Endothelial cell of umbilical vein (primary cell): ENCODE data around the gene PEDS1. TPM values are rescaled to one million over a fixed set of nuclear protein-coding genes. Genes with fewer than 3 reads are reported as not detected.

Experiments
- BruUV-seq: library from RNA; stranded (reverse); fragments of 400-500 nt; replicated peaks from 2 replicates; lab custom pipeline; 2021; lab: Mats Ljungman, UMichigan
- CTCF ChIA-PET: fragments of 300-600, 350-600 bp; sonication (Branson Sonifier 250); formaldehyde crosslinking; loops from one replicate; lab custom pipeline; 2021; ENCODE audit warnings: antibody characterized with exemption, inconsistent platforms; lab: Charles Lee
- POLR2A ChIA-PET: fragments of 300-600, 350-600 bp; sonication (Branson Sonifier 250); formaldehyde crosslinking; loops from one replicate; lab custom pipeline; 2021; ENCODE audit warnings: antibody characterized with exemption, inconsistent platforms; lab: Charles Lee
- DNase-seq: peaks from one replicate; pipeline ENCODE4 v3.0.0-alpha.2; 2011; ENCODE audit warnings: low read depth, low spot score
- FAIRE-seq: peaks from 2 replicates; lab custom pipeline; 2011; peaks lifted over from hg19 to GRCh38; lab: Jason Lieb, UNC
- H2AFZ ChIP-seq: 2 replicates; pipeline ENCODE4 v1.6.0; 2012; ENCODE audit warnings: low read depth, low read length, control low read depth, inconsistent platforms
- H3K27ac ChIP-seq: 2 replicates; pipeline ENCODE4 v1.5.1; 2011; ENCODE audit warnings: low read depth, mild to moderate bottlenecking, control low read depth, low read length, moderate library complexity; ENCODE audit not compliant: insufficient read depth
- H3K27me3 ChIP-seq, 2 experiments: 2 replicates each; pipeline versions ENCODE4 v1.6.0 to v1.6.1; 2011; ENCODE audit warnings: low read length in 2 of 2, mixed read lengths in 1 of 2; ENCODE audit not compliant: control insufficient read depth in 2 of 2, insufficient read depth in 2 of 2
- H3K36me3 ChIP-seq, 2 experiments: 2 replicates in 1 of 2; 3 replicates in 1 of 2; pipeline ENCODE4 v1.5.1; 2011; ENCODE audit warnings: low read length in 2 of 2, mild to moderate bottlenecking in 1 of 2, moderate library complexity in 1 of 2; ENCODE audit not compliant: control insufficient read depth in 2 of 2, insufficient read depth in 2 of 2; ENCODE audit errors: extremely low read depth in 1 of 2
- H3K4me1 ChIP-seq: 3 replicates; pipeline ENCODE4 v1.5.1; 2011; ENCODE audit warnings: mild to moderate bottlenecking, low read length; ENCODE audit not compliant: control insufficient read depth, insufficient read depth; ENCODE audit errors: extremely low read depth
- H3K4me2 ChIP-seq: 2 replicates; pipeline ENCODE4 v1.6.1; 2011; ENCODE audit warnings: low read length, control low read depth, mixed read lengths; ENCODE audit not compliant: insufficient read depth
- H3K4me3 ChIP-seq, 3 experiments: fragments of 200-600 bp in 1 of 3; sonication (generic), shearing (Covaris generic) in 1 of 3; replicated peaks in 1 of 3; 2 replicates each; pipeline ENCODE4 v1.5.1; 2011 to 2016; ENCODE audit warnings: control low read depth in 3 of 3, low read length in 3 of 3, mild to moderate bottlenecking in 2 of 3, inconsistent platforms in 1 of 3, low read depth in 1 of 3, moderate library complexity in 1 of 3; ENCODE audit not compliant: insufficient read depth in 1 of 3
- H3K79me2 ChIP-seq: 2 replicates; pipeline ENCODE4 v1.6.0; 2012; ENCODE audit warnings: low read length, inconsistent platforms; ENCODE audit not compliant: control insufficient read depth, insufficient read depth
- H3K9ac ChIP-seq: replicated peaks from 2 replicates; pipeline ENCODE3; 2011; ENCODE audit warnings: low read length, control low read depth; ENCODE audit not compliant: insufficient read depth; ENCODE audit errors: extremely low read depth
- H3K9me1 ChIP-seq: replicated peaks from 3 replicates; pipeline ENCODE4 v1.6.0; 2011; ENCODE audit warnings: mild to moderate bottlenecking, low read length; ENCODE audit not compliant: control insufficient read depth, insufficient read depth; ENCODE audit errors: extremely low read depth
- H3K9me3 ChIP-seq: replicated peaks from 2 replicates; pipeline ENCODE4 v1.5.1; 2012; ENCODE audit warnings: low read length, inconsistent platforms; ENCODE audit not compliant: control insufficient read depth, insufficient read depth
- H4K20me1 ChIP-seq: replicated peaks from 2 replicates; pipeline ENCODE3; 2011; ENCODE audit warnings: mild to moderate bottlenecking, low read length; ENCODE audit not compliant: control insufficient read depth, insufficient read depth; ENCODE audit errors: extremely low read depth
- CTCF ChIP-seq, 2 donors: IDR thresholded peaks; 1 replicate in 1 of 2; 2 replicates in 1 of 2; pipeline ENCODE4 v1.5.1; 2011; ENCODE audit warnings: low read length in 2 of 2, mild to moderate bottlenecking in 2 of 2, moderate library complexity in 2 of 2, control low read depth in 1 of 2, inconsistent platforms in 1 of 2, low read depth in 1 of 2; ENCODE audit not compliant: insufficient read depth in 1 of 2; ENCODE audit errors: extremely low read depth in 1 of 2
- EZH2 ChIP-seq: IDR thresholded peaks from 2 replicates; pipeline ENCODE4 v1.6.1; 2012; ENCODE audit warnings: borderline replicate concordance, low read depth, mild to moderate bottlenecking, moderate library complexity, low read length, inconsistent platforms; ENCODE audit not compliant: severe bottlenecking
- FOS ChIP-seq: IDR thresholded peaks from 2 replicates; pipeline ENCODE4 v1.6.1; 2011; ENCODE audit warnings: mild to moderate bottlenecking, low read length, moderate library complexity, borderline replicate concordance; ENCODE audit not compliant: insufficient read depth
- GATA2 ChIP-seq: IDR thresholded peaks from 2 replicates; pipeline ENCODE4 v1.7.0; 2011; ENCODE audit warnings: low read depth, mild to moderate bottlenecking, moderate library complexity, mixed read lengths, low read length; ENCODE audit not compliant: insufficient read length, insufficient read depth
- JUN ChIP-seq: IDR thresholded peaks from 2 replicates; pipeline ENCODE4 v1.6.1; 2011; ENCODE audit warnings: borderline replicate concordance, low read depth; ENCODE audit not compliant: insufficient read length, insufficient read depth
- MYC ChIP-seq: IDR thresholded peaks from one replicate; pipeline ENCODE4 v1.6.1; 2011; ENCODE audit warnings: mild to moderate bottlenecking, low read depth, low read length
- POLR2A ChIP-seq: IDR thresholded peaks from 2 replicates; pipeline ENCODE4 v1.6.1; 2012; ENCODE audit warnings: low read depth, mild to moderate bottlenecking, control low read depth, low read length
- POLR2AphosphoS5 ChIP-seq: IDR thresholded peaks from 2 replicates; pipeline ENCODE4 v1.6.1; 2012; ENCODE audit warnings: low read depth, mild to moderate bottlenecking, control low read depth, low read length, moderate library complexity; ENCODE audit not compliant: insufficient read depth
- dilution Hi-C: fragments of 300-500 bp; cut with MboI; formaldehyde crosslinking; loops from one replicate; pipeline ENCODE4 v1.15.0; 2019; ENCODE audit warnings: low sequenced_read_pairs; ENCODE audit not compliant: extremely low pct_ligation_motif_present
- intact Hi-C: fragments of 100-400 bp; cut with micrococcal nuclease; formaldehyde crosslinking; loops from one replicate; pipeline ENCODE4 v1.10.0; 2022
- polyA plus RNA-seq, 4 experiments: library from polyadenylated mRNA; depleted of rRNA in 3 of 4; stranded (reverse) in 3 of 4; unstranded in 1 of 4; fragments of >200 nt; gene quantifications; 2 replicates each; pipeline versions ENCODE4 v1.2.1 to v1.2.3, GENCODE V29; 2011 to 2012; ENCODE audit warnings: missing spikeins in 1 of 4
- total RNA-seq: library from RNA; stranded (reverse); gene quantifications from 2 replicates; pipeline ENCODE4 v1.2.3, GENCODE V29; 2021
- TF ChIP-seq, protein P1 (sequence below): IDR thresholded peaks from 2 replicates; pipeline ENCODE4 v1.6.1; 2011; ENCODE audit not compliant: insufficient read depth, insufficient read length

The PEDS1 gene
- total and polyA plus RNA-seq, 2 donors (not counting 3 experiments of a cell fraction or from before 2014, with no cell fraction given) = 62.7 to 131 TPM

DNA sequence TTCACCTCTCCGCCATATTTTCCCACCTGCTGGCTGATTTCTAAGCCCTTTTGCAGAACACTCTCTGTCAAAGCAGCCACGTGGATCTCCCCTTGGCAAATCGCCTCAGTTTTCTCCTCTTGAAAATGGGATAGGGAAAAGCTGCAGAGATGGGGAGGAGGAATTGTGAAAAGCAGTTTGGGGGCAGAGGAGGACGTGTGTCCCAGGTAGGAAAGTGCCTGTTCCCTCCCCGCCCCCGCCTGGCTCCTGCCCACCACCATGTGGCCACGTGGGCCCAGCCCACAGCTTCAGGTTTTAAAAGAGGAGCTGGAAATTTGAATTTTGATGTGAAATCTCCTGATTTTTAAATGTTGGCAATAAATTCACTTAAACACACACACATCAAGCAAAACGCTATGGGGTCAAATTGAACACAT is 33.5 kb upstream of the PEDS1 start:
- H3K36me3 ChIP-seq = no peaks in the 10 kb centered on the region
- intact Hi-C loops = loop anchor here (1.0 to 2.0 kb wide), 4 partner anchors 273 to 558 kb away; no protein-coding TSS in a partner anchor
- FAIRE-seq (no peak), DNase-seq (no peak)
- H3K27me3 ChIP-seq = peaks cover 0 to 2% of the 10 kb centered on the region in 2 experiments
- no peaks in the 10 kb centered on the region for H3K9me3 ChIP-seq
- TF ChIP-seq JUN (no peak), MYC (no peak), EZH2 (no peak), POLR2AphosphoS5 (no peak), GATA2 (no peak), CTCF (IDR thresholded peaks at IDR 0.05; ENCODE audit: extremely low read depth in 1 of 2, insufficient read depth in 1 of 2, low read depth in 1 of 2, low read length in 2 of 2) (no peak), FOS (no peak), POLR2A (no peak)
- TF ChIP-seq, protein P1, sequence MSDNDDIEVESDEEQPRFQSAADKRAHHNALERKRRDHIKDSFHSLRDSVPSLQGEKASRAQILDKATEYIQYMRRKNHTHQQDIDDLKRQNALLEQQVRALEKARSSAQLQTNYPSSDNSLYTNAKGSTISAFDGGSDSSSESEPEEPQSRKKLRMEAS = no peak
- H2AFZ ChIP-seq = no peak overlapping the region
- no TSS peak for BruUV-seq
- POLR2A ChIA-PET = no interaction called here
- H3K4me3 ChIP-seq = no peak overlapping the region
- CTCF ChIA-PET = interaction anchor here (0.7 to 5.5 kb wide), 7 partner anchors 214 to 608 kb away, joined by 3 to 52 read pairs (median 5); partner anchors contain the start of gene BCAS4
- no peaks in the 10 kb centered on the region for H3K79me2 ChIP-seq
- H3K4me2 ChIP-seq = no peak overlapping the region
- dilution Hi-C loops = no loop called here
- H3K4me1 ChIP-seq = no peaks in the 10 kb centered on the region
- H3K9ac ChIP-seq = no peak overlapping the region
- H3K9me1 ChIP-seq = no peaks in the 10 kb centered on the region
- no peaks in the 10 kb centered on the region for H4K20me1 ChIP-seq
- no peak overlapping the region for H3K27ac ChIP-seq
